Endometrial microvascular endothelial cells (primary cell): ENCODE data around the gene HSPH1. TPM values are rescaled to one million over a fixed set of nuclear protein-coding genes. Genes with fewer than 3 reads are reported as not detected.

Experiments
- total RNA-seq: library from RNA; depleted of rRNA; stranded (reverse); fragments of >200 nt; gene quantifications from one replicate; pipeline ENCODE4 v1.2.3, GENCODE V29; 2015; ENCODE audit errors: inconsistent ontology term

Gene HSPH1
- total RNA-seq, 1 donor from 2014 or later, result 64.0 TPM

Other genes with a start within 250 kb of the HSPH1 start
- not detected for gene TEX26, start 229.2 kb downstream of the HSPH1 start, total RNA-seq
- gene B3GLCT, start 38.1 kb upstream of the HSPH1 start, total RNA-seq, result 11.7 TPM